ENCODE data around the gene STAT5A.

GRCh38 chr17:42294469-42295398, 6.4 kb downstream of the STAT5A start:
- TF ChIP-seq EZH2 (IDR thresholded peaks at IDR 0.05; ENCODE audit: borderline replicate concordance, low read depth, low read length, poor library complexity, severe bottlenecking) (no peak), CTCF (conservative IDR thresholded peaks at IDR 0.05; ENCODE audit: low read depth, low read length) (no peak)

Measured in A673 (cell line).